ENCODE measurements around the gene UACA. TPM values are rescaled to one million over a fixed set of nuclear protein-coding genes. Genes with fewer than 3 reads are reported as not detected.

The UACA gene
- total and polyA plus RNA-seq, 9 of the 15 experiments (the other 6 are each of a cell fraction or from before 2014, with no cell fraction given): 0.06 to 0.33 (median 0.15) TPM; not detected in 5

- ATAC-seq (no peak), FAIRE-seq (no peak), DNase-seq (ENCODE audit: extremely low read depth in 1 of 4, low spot score in 3 of 4) (no peak)
- POLR2A ChIA-PET: interaction anchor here (0.5 to 1.5 kb wide), 3 partner anchors 14 to 747 kb away, joined by 3 read pairs; no protein-coding TSS in a partner anchor
- H3K9me3 ChIP-seq (replicated peaks; ENCODE audit: control insufficient read depth, insufficient read depth, low read depth, low read length): no peaks in the 10 kb centered on the region
- no TSS peak for BruUV-seq (replicated peaks)
- no peaks in the 10 kb centered on the region for H3K36me3 ChIP-seq (ENCODE audit: control insufficient read depth, insufficient read depth, low read length)
- H3K9ac ChIP-seq (ENCODE audit: insufficient read depth in 1 of 2, low read depth in 2 of 2, low read length in 2 of 2): no peak overlapping the region
- intact Hi-C loops (cut with micrococcal nuclease): no loop called here
- CTCF ChIA-PET (ENCODE audit: low intra/inter-chr PET ratio): no interaction called here
- WGBS (ENCODE audit: insufficient coverage, low coverage, missing lambda C conversion rate): 8% methylated on average over 7 of the region's 11 CpGs
- H3K4me3 ChIP-seq: no peak overlapping the region
- no peak overlapping the region for H3K27ac ChIP-seq (ENCODE audit: extremely low read depth, low read depth, low read length)
- H3K4me2 ChIP-seq (ENCODE audit: insufficient read depth, low read length): no peak overlapping the region
- no peaks in the 10 kb centered on the region for H3K79me2 ChIP-seq (ENCODE audit: control insufficient read depth, insufficient read depth, low read length)
- H3K4me1 ChIP-seq (replicated peaks in 1 of 2; ENCODE audit: control insufficient read depth in 2 of 2, insufficient read depth in 2 of 2, low read length in 2 of 2): peaks cover 13 to 18% of the 10 kb centered on the region in 2 experiments; a peak in 4 of 5 replicates
- peaks cover 3% of the 10 kb centered on the region for H3K9me1 ChIP-seq (ENCODE audit: control insufficient read depth, insufficient read depth, low read length)
- H3K27me3 ChIP-seq (ENCODE audit: control insufficient read depth in 2 of 2, insufficient read depth in 2 of 2, low read length in 2 of 2): peaks cover 0 to 28% of the 10 kb centered on the region in 2 experiments; a peak in 4 of 5 replicates
- TF ChIP-seq ZNF75A (CRISPR knock-in tag; IDR thresholded peaks at IDR 0.05): no peak
- no peak for TF ChIP-seq RNF219 (CRISPR knock-in tag; IDR thresholded peaks at IDR 0.05)
- TF ChIP-seq PRMT5 (CRISPR knock-in tag; IDR thresholded peaks at IDR 0.05): no peak
- no peak for TF ChIP-seq IRF1 (CRISPR knock-in tag; IDR thresholded peaks at IDR 0.05; ENCODE audit: borderline replicate concordance)
- TF ChIP-seq SNIP1 (IDR thresholded peaks at IDR 0.05; ENCODE audit: low read depth): no peak
- TF ChIP-seq ZNF398 (CRISPR knock-in tag; IDR thresholded peaks at IDR 0.05): no peak
- in situ Hi-C loops (cut with MboI): no loop called here
- no peaks in the 10 kb centered on the region for H4K20me1 ChIP-seq (replicated peaks; ENCODE audit: control insufficient read depth, insufficient read depth, low read length)
- no peak overlapping the region; the same call in 1 of the 2 replicates for H2AFZ ChIP-seq (ENCODE audit: low read depth, low read length)
These were observed 133.6 kb downstream of the UACA start for GRCh38 chr15:70629735-70630273.

Data from K562 (cell line).